Measurements from ENCODE around the gene OPA3.

Gene OPA3

GRCh38 chr19:45597425-45598111, 13.0 kb upstream of the OPA3 start:
- no peak for DNase-seq

- DNase-seq, result no peak
Measured at GRCh38 chr19:45595814-45596213, 11.2 kb upstream of the OPA3 start.

GRCh38 chr19:45593520-45593919, 8.9 kb upstream of the OPA3 start:
- no peak for DNase-seq

- DNase-seq, result no peak
Measured at GRCh38 chr19:45592366-45592765, 7.8 kb upstream of the OPA3 start.

- DNase-seq, result no peak
Measured at GRCh38 chr19:45591638-45592005, 7.0 kb upstream of the OPA3 start.

GRCh38 chr19:45591004-45591637, 6.5 kb upstream of the OPA3 start:
- peak; percentile 45 for DNase-seq

GRCh38 chr19:45590300-45591003, 5.8 kb upstream of the OPA3 start:
- DNase-seq, result no peak

- DNase-seq, result no peak
Measured at GRCh38 chr19:45589768-45590167, 5.2 kb upstream of the OPA3 start.

- DNase-seq, result no peak
Measured at GRCh38 chr19:45587873-45588272, 3.3 kb upstream of the OPA3 start.

- DNase-seq, result no peak
Measured at GRCh38 chr19:45585158-45585577, 566 bp upstream of the OPA3 start.

- DNase-seq, result no peak
Measured at GRCh38 chr19:45581576-45581975, 3.0 kb downstream of the OPA3 start.

GRCh38 chr19:45578861-45579260, 5.7 kb downstream of the OPA3 start:
- DNase-seq, result no peak

- DNase-seq, result no peak
Measured at GRCh38 chr19:45577111-45577905, 7.3 kb downstream of the OPA3 start.

GRCh38 chr19:45576682-45577081, 7.9 kb downstream of the OPA3 start:
- no peak for DNase-seq

- no peak for DNase-seq
Measured at GRCh38 chr19:45575216-45575615, 9.4 kb downstream of the OPA3 start.

GRCh38 chr19:45574526-45574925, 10.1 kb downstream of the OPA3 start:
- no peak for DNase-seq

- no peak for DNase-seq
Measured at GRCh38 chr19:45571457-45572220, 13.0 kb downstream of the OPA3 start.

- peak; percentile 45 for DNase-seq
Measured at GRCh38 chr19:45569619-45570421, 14.8 kb downstream of the OPA3 start.

GRCh38 chr19:45568732-45569131, 15.9 kb downstream of the OPA3 start:
- no peak for DNase-seq

GRCh38 chr19:45567609-45568008, 17.0 kb downstream of the OPA3 start:
- DNase-seq, result no peak

GRCh38 chr19:45564131-45564780, 20.3 kb downstream of the OPA3 start:
- no peak for DNase-seq
